GM18498 (cell line): Measurements from ENCODE around the gene LDB2.

Source experiments
- ATAC-seq: cut with Tn5 transposase; IDR thresholded peaks from one replicate; pipeline ENCODE4 v1.9.1; 2021; ENCODE audit warnings: mild to moderate bottlenecking, moderate library complexity; ENCODE audit not compliant: unreplicated experiment

The LDB2 gene

GRCh38 chr4:16809064-16809463 lies 89.4 kb downstream of the LDB2 start:
- ATAC-seq = no peak

- no peak for ATAC-seq
Observed at GRCh38 chr4:16807355-16807754, 91.1 kb downstream of the LDB2 start.

GRCh38 chr4:16804581-16804980 lies 93.9 kb downstream of the LDB2 start:
- no peak for ATAC-seq

GRCh38 chr4:16802044-16802443 lies 96.4 kb downstream of the LDB2 start:
- ATAC-seq = no peak

GRCh38 chr4:16801356-16801755 lies 97.1 kb downstream of the LDB2 start:
- ATAC-seq = no peak

GRCh38 chr4:16794816-16795445 lies 103.5 kb downstream of the LDB2 start:
- ATAC-seq = peak; percentile 51

GRCh38 chr4:16791460-16791859 lies 107.0 kb downstream of the LDB2 start:
- ATAC-seq = no peak

GRCh38 chr4:16790508-16790907 lies 107.9 kb downstream of the LDB2 start:
- ATAC-seq = no peak

- no peak for ATAC-seq
Observed at GRCh38 chr4:16788868-16789267, 109.6 kb downstream of the LDB2 start.

GRCh38 chr4:16785793-16786527 lies 112.5 kb downstream of the LDB2 start:
- no peak for ATAC-seq

- ATAC-seq = no peak
Observed at GRCh38 chr4:16783119-16783518, 115.3 kb downstream of the LDB2 start.

- no peak for ATAC-seq
Observed at GRCh38 chr4:16779028-16779675, 119.3 kb downstream of the LDB2 start.

- ATAC-seq = no peak
Observed at GRCh38 chr4:16777726-16778125, 120.7 kb downstream of the LDB2 start.

- no peak for ATAC-seq
Observed at GRCh38 chr4:16775411-16776154, 122.9 kb downstream of the LDB2 start.

GRCh38 chr4:16772366-16772850 lies 126.0 kb downstream of the LDB2 start:
- no peak for ATAC-seq

- no peak for ATAC-seq
Observed at GRCh38 chr4:16770710-16771285, 127.6 kb downstream of the LDB2 start.

- ATAC-seq = no peak
Observed at GRCh38 chr4:16767861-16768260, 130.6 kb downstream of the LDB2 start.

GRCh38 chr4:16767251-16767650 lies 131.2 kb downstream of the LDB2 start:
- no peak for ATAC-seq

GRCh38 chr4:16765546-16765945 lies 132.9 kb downstream of the LDB2 start:
- no peak for ATAC-seq

- ATAC-seq = no peak
Observed at GRCh38 chr4:16764622-16765021, 133.8 kb downstream of the LDB2 start.
